ENCODE measurements around the gene DOCK8. TPM values are rescaled to one million over a fixed set of nuclear protein-coding genes. Genes with fewer than 3 reads are reported as not detected.

Gene DOCK8
- total RNA-seq, 1 donor from 2014 or later = 5.2 TPM

- DNase-seq (ENCODE audit: low read depth in 2 of 2) = peak; percentile 20 to 40
Observed at GRCh38 chr9:306907-307306, 92.2 kb downstream of the DOCK8 start.

GRCh38 chr9:311841-312240, 97.2 kb downstream of the DOCK8 start:
- DNase-seq (ENCODE audit: low read depth in 2 of 2) = no peak

- DNase-seq (ENCODE audit: low read depth in 2 of 2) = peak; percentile 15 to 46
Observed at GRCh38 chr9:312596-313320, 98.1 kb downstream of the DOCK8 start.

- DNase-seq (ENCODE audit: low read depth in 2 of 2) = peak; percentile 32 to 51
Observed at GRCh38 chr9:316382-316965, 101.8 kb downstream of the DOCK8 start.

GRCh38 chr9:318646-319045, 104.0 kb downstream of the DOCK8 start:
- DNase-seq (ENCODE audit: low read depth in 2 of 2) = peak; percentile 17 to 47

GRCh38 chr9:324971-325370, 110.3 kb downstream of the DOCK8 start:
- no peak for DNase-seq (ENCODE audit: low read depth in 2 of 2)

GRCh38 chr9:326667-327066, 112.0 kb downstream of the DOCK8 start:
- no peak for DNase-seq (ENCODE audit: low read depth in 2 of 2)

GRCh38 chr9:328453-328852, 113.8 kb downstream of the DOCK8 start:
- DNase-seq (ENCODE audit: low read depth in 2 of 2) = no peak

GRCh38 chr9:331197-331596, 116.5 kb downstream of the DOCK8 start:
- no peak for DNase-seq (ENCODE audit: low read depth in 2 of 2)

- no peak for DNase-seq (ENCODE audit: low read depth in 2 of 2)
Observed at GRCh38 chr9:335373-335772, 120.7 kb downstream of the DOCK8 start.

GRCh38 chr9:336039-336438, 121.4 kb downstream of the DOCK8 start:
- DNase-seq (ENCODE audit: low read depth in 2 of 2) = no peak

GRCh38 chr9:338602-339001, 123.9 kb downstream of the DOCK8 start:
- no peak for DNase-seq (ENCODE audit: low read depth in 2 of 2)

GRCh38 chr9:341634-342421, 127.2 kb downstream of the DOCK8 start:
- DNase-seq (ENCODE audit: low read depth in 2 of 2) = no peak

GRCh38 chr9:343773-344172, 129.1 kb downstream of the DOCK8 start:
- DNase-seq (ENCODE audit: low read depth in 2 of 2) = no peak

GRCh38 chr9:346111-346571, 131.5 kb downstream of the DOCK8 start:
- no peak for DNase-seq (ENCODE audit: low read depth in 2 of 2)

- peak; percentile 47 to 70 for DNase-seq (ENCODE audit: low read depth in 2 of 2)
Observed at GRCh38 chr9:347667-348292, 133.1 kb downstream of the DOCK8 start.

GRCh38 chr9:350384-350783, 135.7 kb downstream of the DOCK8 start:
- DNase-seq (ENCODE audit: low read depth in 2 of 2) = no peak

- DNase-seq (ENCODE audit: low read depth in 2 of 2) = no peak
Observed at GRCh38 chr9:351916-352315, 137.3 kb downstream of the DOCK8 start.

- DNase-seq (ENCODE audit: low read depth in 2 of 2) = no peak
Observed at GRCh38 chr9:353077-353476, 138.4 kb downstream of the DOCK8 start.

GRCh38 chr9:354453-354852, 139.8 kb downstream of the DOCK8 start:
- no peak for DNase-seq (ENCODE audit: low read depth in 2 of 2)

- DNase-seq (ENCODE audit: low read depth in 2 of 2) = no peak
Observed at GRCh38 chr9:357560-357959, 142.9 kb downstream of the DOCK8 start.

Data from lung microvascular endothelial cell (primary cell).